ENCODE results near the gene MYO5B. TPM values are rescaled to one million over a fixed set of nuclear protein-coding genes. Genes with fewer than 3 reads are reported as not detected.

MYO5B gene
- total RNA-seq, 1 experiment from 2014 or later = 25.9 TPM

DNA sequence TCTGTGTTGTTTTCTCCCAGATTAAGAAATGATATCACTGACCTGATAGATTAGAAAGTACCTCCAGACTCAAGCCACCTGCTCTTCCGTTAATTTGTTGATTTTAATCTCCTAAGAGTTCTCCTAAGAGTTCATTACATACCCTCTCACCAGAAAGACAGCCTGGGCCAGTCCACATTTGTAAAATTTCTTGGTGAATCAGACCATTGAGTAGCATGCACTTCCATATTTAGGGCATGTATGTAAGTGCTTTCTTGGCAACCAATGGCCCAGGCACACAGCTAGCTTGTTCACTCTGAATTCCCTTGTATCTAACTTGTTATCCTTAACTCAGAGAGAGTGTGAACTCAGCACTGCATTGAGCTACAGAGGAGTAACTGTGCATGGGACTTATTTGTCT is 223.5 kb downstream of the MYO5B start:
- POLR2A ChIA-PET = no interaction called here
- no peaks in the 10 kb centered on the region for H3K27me3 Mint-ChIP-seq (ENCODE audit: insufficient read depth, unreplicated experiment)
- no peak for DNase-seq (ENCODE audit: unreplicated experiment)
- H3K4me3 Mint-ChIP-seq (ENCODE audit: unreplicated experiment) = no peak overlapping the region
- intact Hi-C loops (cut with micrococcal nuclease) = no loop called here
- H3K36me3 Mint-ChIP-seq (ENCODE audit: insufficient read depth, unreplicated experiment) = no peaks in the 10 kb centered on the region
- H3K4me1 Mint-ChIP-seq (ENCODE audit: insufficient read depth, unreplicated experiment) = no peaks in the 10 kb centered on the region
- no peak overlapping the region for H3K27ac Mint-ChIP-seq (ENCODE audit: low read depth, unreplicated experiment)
- no TSS peak for BruUV-seq (replicated peaks)
- CTCF ChIA-PET = no interaction called here
- no peak for TF ChIP-seq CTCF (IDR thresholded peaks at IDR 0.05; ENCODE audit: unreplicated experiment)
- no peaks in the 10 kb centered on the region for H3K9me3 Mint-ChIP-seq (ENCODE audit: unreplicated experiment)

- Mint-ChIP-seq H3K9me3 (ENCODE audit: unreplicated experiment) (no peaks in the 10 kb centered on the region), H3K4me1 (ENCODE audit: insufficient read depth, unreplicated experiment) (no peaks in the 10 kb centered on the region), H3K27ac (ENCODE audit: low read depth, unreplicated experiment) (no peak overlapping the region), H3K27me3 (ENCODE audit: insufficient read depth, unreplicated experiment) (no peaks in the 10 kb centered on the region), H3K4me3 (ENCODE audit: unreplicated experiment) (no peak overlapping the region), H3K36me3 (ENCODE audit: insufficient read depth, unreplicated experiment) (no peaks in the 10 kb centered on the region)
- CTCF ChIA-PET = interaction anchor here (1.4 kb wide), 1 partner anchor 233 kb away, joined by 3 read pairs; no protein-coding TSS in a partner anchor
- BruUV-seq (replicated peaks) = no TSS peak
- no peak for DNase-seq (ENCODE audit: unreplicated experiment)
- POLR2A ChIA-PET = interaction anchor here (1.0 kb wide), 1 partner anchor 60 kb away, joined by 3 read pairs; no protein-coding TSS in a partner anchor
- no peak for TF ChIP-seq CTCF (IDR thresholded peaks at IDR 0.05; ENCODE audit: unreplicated experiment)
- intact Hi-C loops (cut with micrococcal nuclease) = no loop called here
Measured at GRCh38 chr18:49970319-49970718, 224.6 kb downstream of the MYO5B start.

DNA sequence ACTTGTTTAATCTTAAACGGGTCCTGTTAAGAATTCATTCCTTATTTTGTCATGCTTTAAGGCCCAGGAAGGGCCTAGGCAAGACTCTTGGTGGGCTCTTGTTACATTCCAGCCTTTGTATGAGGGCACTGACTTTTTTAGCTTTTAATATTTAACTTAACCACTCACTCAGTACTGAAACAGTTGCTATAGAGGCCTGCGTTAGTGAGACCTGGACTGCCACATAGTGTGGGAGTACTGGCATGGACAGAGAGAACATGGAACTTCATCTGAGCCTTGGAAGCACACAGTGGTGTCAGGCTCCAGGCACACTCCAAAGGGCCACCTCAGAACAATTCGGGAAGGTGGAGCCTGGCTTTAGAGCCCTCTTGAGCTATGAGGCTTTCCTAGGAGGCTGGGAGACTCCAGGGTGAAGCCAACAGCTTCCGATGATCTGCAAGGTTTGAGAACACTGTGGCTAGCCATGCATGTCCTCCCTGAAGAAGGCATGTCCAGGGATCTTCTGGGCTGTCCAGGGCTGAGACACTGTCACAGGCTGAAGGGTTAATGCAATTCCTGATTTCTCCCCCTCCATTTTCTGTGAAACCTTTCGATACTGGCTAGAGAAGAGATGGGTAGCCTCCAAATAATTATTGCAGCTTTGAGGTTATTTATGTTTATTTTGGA is 226.2 kb downstream of the MYO5B start:
- ChIA-PET CTCF (interaction anchor here (1.8 kb wide), 1 partner anchor 8 kb away, joined by 6 read pairs; no protein-coding TSS in a partner anchor), POLR2A (no interaction called here)
- no TSS peak for BruUV-seq (replicated peaks)
- Mint-ChIP-seq H3K36me3 (ENCODE audit: insufficient read depth, unreplicated experiment) (no peaks in the 10 kb centered on the region), H3K4me3 (ENCODE audit: unreplicated experiment) (no peak overlapping the region), H3K9me3 (ENCODE audit: unreplicated experiment) (no peaks in the 10 kb centered on the region), H3K27me3 (ENCODE audit: insufficient read depth, unreplicated experiment) (no peaks in the 10 kb centered on the region), H3K27ac (ENCODE audit: low read depth, unreplicated experiment) (no peak overlapping the region), H3K4me1 (ENCODE audit: insufficient read depth, unreplicated experiment) (no peaks in the 10 kb centered on the region)
- no peak for TF ChIP-seq CTCF (IDR thresholded peaks at IDR 0.05; ENCODE audit: unreplicated experiment)
- intact Hi-C loops (cut with micrococcal nuclease) = no loop called here
- DNase-seq (ENCODE audit: unreplicated experiment) = no peak

DNA sequence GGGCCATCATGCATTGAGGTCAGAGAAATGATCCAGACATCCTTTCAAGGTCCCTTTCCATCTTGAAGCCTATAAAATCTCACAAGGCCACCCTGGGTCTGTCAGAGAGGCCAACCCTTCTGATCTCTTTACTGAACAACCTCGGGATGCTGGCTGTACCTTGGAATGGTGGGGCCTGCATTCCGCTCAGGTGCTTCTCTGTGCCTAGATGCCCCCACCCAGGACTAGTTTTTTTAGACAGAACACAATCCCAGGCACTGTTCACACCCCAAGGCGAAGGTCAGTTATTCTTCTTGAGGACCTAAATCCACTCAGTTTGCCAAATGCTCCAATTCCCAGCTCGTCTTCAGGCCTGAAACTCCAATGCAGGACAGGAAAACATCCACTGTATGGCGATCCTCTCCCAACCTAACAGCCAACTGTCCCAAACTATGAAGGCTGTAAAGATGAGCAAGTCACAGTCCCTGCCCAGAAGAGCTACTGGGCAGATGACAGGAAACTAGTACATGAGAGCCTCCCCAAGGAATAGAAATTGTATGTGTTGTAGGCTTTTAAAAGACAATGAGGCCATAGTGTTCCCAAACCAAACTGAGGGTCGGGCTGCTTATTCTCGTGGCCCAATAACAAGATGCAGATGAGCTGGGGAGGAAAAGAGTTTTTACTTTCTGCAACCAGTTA is 227.2 kb downstream of the MYO5B start:
- ChIA-PET POLR2A (interaction anchor here (0.7 kb wide), 1 partner anchor 215 kb away, joined by 3 read pairs; no protein-coding TSS in a partner anchor), CTCF (interaction anchor here (0.7 to 1.8 kb wide), 2 partner anchors 9 to 71 kb away, joined by 4 to 6 read pairs; no protein-coding TSS in a partner anchor)
- no peak for DNase-seq (ENCODE audit: unreplicated experiment)
- no peak overlapping the region for H3K27ac Mint-ChIP-seq (ENCODE audit: low read depth, unreplicated experiment)
- no peak for TF ChIP-seq CTCF (IDR thresholded peaks at IDR 0.05; ENCODE audit: unreplicated experiment)
- H3K36me3 Mint-ChIP-seq (ENCODE audit: insufficient read depth, unreplicated experiment) = no peaks in the 10 kb centered on the region
- no TSS peak for BruUV-seq (replicated peaks)
- no peaks in the 10 kb centered on the region for H3K9me3 Mint-ChIP-seq (ENCODE audit: unreplicated experiment)
- no peaks in the 10 kb centered on the region for H3K27me3 Mint-ChIP-seq (ENCODE audit: insufficient read depth, unreplicated experiment)
- no peak overlapping the region for H3K4me3 Mint-ChIP-seq (ENCODE audit: unreplicated experiment)
- H3K4me1 Mint-ChIP-seq (ENCODE audit: insufficient read depth, unreplicated experiment) = no peaks in the 10 kb centered on the region
- intact Hi-C loops (cut with micrococcal nuclease) = no loop called here
